Measurements from ENCODE around the gene YPEL2.

DNA sequence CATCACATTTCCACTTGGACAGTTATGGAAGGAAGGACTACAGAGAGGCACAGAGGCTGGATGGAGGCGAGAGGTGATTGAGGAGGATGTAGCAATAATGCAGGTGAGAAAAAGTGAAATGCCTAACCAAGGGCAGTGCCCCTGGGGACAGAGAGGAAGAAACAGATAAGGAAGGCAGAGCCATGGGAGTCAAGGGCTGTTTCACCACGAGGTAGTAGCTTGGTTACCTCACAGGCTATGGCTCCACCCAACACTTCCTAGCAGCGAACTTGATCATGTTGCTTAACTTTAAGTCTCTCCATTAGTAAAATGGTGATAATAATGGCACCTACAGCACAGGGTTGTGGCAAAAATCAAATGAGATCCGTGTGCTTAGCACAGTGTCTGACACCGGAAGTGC lies 83.9 kb downstream of the YPEL2 start:
- no peak for TF ChIP-seq CTCF (IDR thresholded peaks at IDR 0.05)
- TF ChIP-seq POLR2A (IDR thresholded peaks at IDR 0.05) = no peak
